ENCODE results near the gene CD2BP2.
"Not testable (repeated sequence)": the region's sequence is repeated elsewhere in the genome, so short reads cannot be mapped to it uniquely, and the experiment has no call there.

Gene CD2BP2

DNA sequence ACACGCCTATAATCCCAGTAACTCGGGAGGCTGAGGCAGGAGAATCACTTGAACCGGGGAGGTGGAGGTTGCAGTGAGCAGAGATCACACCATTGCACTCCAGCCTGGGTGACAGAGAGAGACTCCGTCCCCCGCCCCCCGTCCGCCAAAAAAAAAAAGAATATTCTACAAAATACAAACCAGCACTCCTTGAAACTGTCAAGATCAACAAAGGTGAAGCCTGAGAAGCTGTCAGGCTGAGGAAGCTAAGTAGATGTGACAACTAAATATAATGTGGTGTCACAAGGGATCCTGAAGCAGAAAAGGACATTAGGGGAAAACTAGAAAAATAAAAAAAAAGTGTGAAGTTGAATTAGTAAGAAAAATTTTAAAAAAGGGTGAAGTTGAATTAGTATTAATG is 6.2 kb downstream of the CD2BP2 start:
- no peak for DNase-seq (ENCODE audit: low read depth)
- TF ChIP-seq, protein P1, sequence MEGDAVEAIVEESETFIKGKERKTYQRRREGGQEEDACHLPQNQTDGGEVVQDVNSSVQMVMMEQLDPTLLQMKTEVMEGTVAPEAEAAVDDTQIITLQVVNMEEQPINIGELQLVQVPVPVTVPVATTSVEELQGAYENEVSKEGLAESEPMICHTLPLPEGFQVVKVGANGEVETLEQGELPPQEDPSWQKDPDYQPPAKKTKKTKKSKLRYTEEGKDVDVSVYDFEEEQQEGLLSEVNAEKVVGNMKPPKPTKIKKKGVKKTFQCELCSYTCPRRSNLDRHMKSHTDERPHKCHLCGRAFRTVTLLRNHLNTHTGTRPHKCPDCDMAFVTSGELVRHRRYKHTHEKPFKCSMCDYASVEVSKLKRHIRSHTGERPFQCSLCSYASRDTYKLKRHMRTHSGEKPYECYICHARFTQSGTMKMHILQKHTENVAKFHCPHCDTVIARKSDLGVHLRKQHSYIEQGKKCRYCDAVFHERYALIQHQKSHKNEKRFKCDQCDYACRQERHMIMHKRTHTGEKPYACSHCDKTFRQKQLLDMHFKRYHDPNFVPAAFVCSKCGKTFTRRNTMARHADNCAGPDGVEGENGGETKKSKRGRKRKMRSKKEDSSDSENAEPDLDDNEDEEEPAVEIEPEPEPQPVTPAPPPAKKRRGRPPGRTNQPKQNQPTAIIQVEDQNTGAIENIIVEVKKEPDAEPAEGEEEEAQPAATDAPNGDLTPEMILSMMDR (conservative IDR thresholded peaks at IDR 0.05; ENCODE audit: low read depth, low read length), result no peak

GRCh38 chr16:30348113-30348512 is 7.0 kb downstream of the CD2BP2 start:
- TF ChIP-seq, protein P1 (conservative IDR thresholded peaks at IDR 0.05; ENCODE audit: low read depth, low read length), result no peak
- no peak for DNase-seq (ENCODE audit: low read depth)
- no peak overlapping the region for H3K4me3 ChIP-seq (ENCODE audit: low read depth, low read length)

More for the DNA sequence above, 6.2 kb downstream of the CD2BP2 start:
- no peak overlapping the region for H3K4me3 ChIP-seq (ENCODE audit: low read depth, low read length)

DNA sequence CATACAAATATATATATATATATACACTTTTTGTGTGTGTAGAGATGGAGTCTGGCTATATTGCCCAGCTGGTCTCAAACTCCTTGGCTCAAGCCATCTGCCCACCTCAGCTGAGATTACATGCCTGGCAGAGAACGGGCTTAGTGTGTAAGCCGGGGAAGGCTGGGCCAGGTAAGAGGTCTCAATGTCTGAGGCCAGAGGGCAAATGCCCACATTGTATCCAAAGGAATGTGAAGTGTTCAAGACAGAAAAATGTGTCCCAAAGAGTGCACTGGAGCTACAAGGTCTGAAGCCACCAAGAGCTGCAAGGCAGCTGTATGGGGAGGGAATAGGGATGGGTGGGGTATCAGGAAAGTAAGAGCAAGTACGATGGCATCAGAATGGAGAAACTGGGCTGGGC is 8.8 kb downstream of the CD2BP2 start:
- no peak overlapping the region for H3K4me3 ChIP-seq (ENCODE audit: low read depth, low read length)
- DNase-seq (ENCODE audit: low read depth), result no peak
- TF ChIP-seq, protein P1 (conservative IDR thresholded peaks at IDR 0.05; ENCODE audit: low read depth, low read length), result no peak

DNA sequence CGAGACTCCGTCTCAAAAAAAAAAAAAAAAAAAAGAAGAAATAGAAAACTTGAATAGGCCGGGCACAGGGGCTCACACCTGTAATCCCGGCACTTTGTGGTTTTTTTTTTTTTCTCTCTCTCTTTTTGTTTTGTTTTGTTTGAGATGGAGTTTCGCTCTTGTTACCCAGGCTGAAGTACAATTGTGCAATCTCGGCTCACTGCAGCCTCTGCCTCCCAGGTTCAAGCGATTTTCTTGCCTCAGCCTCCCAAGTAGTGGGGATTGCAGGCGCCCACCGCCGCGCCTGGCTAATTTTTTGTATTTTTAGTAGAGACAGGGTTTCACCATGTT is 11.7 kb downstream of the CD2BP2 start:
- DNase-seq (ENCODE audit: low read depth); H3K4me3 ChIP-seq (ENCODE audit: low read depth, low read length): not testable (repeated sequence)

DNA sequence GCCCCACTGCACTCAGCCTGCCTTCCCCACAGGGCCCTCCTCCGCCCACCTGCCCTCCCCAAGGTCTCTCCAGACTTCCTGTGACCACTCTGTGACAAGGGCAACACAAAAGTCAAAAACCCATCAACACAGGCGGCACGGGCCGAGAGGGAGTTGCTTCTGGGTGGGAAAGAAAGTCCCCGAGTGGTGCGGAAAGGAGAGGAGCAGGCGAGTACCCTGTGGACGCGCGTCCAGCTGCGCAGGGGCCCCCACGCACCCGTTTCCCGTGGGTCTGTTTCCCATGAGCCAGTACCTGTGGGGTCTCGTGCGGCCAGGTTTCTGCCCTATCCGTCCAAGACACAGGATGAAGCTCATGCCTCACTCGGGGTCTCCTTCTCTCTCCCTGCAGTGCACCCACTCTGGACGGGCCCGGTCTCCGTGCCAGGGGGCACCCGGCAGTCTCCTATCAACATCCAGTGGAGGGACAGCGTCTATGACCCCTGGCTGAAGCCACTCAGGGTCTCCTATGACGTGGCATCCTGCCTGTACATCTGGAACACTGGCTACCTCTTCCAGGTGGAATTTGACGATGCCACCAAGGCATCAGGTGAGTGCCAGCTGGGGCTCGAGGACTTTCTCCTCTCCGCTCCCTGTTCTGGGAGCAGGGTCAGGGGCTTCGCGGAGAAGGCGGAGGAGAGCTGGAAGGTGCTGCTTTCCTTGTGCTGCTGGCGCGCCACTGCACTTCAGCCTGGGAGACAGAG is 12.2 kb downstream of the CD2BP2 start:
- TF ChIP-seq, protein P1 (conservative IDR thresholded peaks at IDR 0.05; ENCODE audit: low read depth, low read length), result no peak
- H3K4me3 ChIP-seq (ENCODE audit: low read depth, low read length), result no peak overlapping the region
- DNase-seq (ENCODE audit: low read depth), result no peak

- DNase-seq (ENCODE audit: low read depth), result peak; percentile 51
- H3K4me3 ChIP-seq (ENCODE audit: low read depth, low read length), result not testable (repeated sequence)
- TF ChIP-seq, protein P1 (conservative IDR thresholded peaks at IDR 0.05; ENCODE audit: low read depth, low read length), result peak; percentile 33
Observed at GRCh38 chr16:30341971-30342370, 13.1 kb downstream of the CD2BP2 start.

DNA sequence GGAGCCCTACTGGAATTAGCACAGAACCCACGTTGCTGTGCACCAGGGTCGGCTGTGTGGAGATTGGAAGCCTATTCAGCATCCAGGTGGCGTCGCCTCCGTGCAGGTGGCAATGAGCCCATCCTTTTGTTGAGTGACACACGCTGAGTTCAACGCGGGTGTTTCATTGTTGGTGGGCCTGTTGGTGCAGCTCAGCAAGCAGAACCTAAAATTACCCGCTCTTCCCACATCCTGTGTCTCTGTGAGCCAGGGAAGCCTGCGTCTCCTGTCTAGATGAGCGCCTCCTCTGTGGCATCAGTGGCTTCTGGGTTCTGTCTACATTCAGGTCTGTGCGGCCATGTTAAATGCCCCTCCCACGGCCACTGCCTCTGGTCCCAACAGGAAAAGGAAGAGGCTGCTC is 14.5 kb downstream of the CD2BP2 start:
- TF ChIP-seq, protein P1 (conservative IDR thresholded peaks at IDR 0.05; ENCODE audit: low read depth, low read length), result no peak
- no peak overlapping the region for H3K4me3 ChIP-seq (ENCODE audit: low read depth, low read length)
- DNase-seq (ENCODE audit: low read depth), result no peak

GRCh38 chr16:30338715-30339114 is 16.4 kb downstream of the CD2BP2 start:
- H3K4me3 ChIP-seq (ENCODE audit: low read depth, low read length); DNase-seq (ENCODE audit: low read depth): not testable (repeated sequence)

DNA sequence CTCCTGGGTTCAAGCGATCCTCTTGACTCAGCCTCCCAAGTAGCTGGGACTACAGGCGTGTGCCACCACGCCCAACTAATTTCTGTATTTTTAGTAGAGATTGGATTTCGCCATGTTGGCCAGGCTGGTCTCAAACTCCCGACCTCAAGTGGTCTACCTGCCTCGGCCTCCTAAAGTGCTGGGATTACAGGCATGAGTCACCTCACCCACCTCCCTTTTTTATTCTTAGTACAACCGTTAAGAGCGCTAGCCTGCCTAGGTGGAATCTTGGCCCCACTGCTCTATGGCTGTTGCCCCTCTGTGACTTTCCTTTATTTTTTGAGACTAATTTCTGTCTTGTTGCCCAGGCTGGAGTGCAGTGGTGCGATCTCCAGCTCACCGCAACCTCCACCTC is 17.1 kb downstream of the CD2BP2 start:
- not testable (repeated sequence) for H3K4me3 ChIP-seq (ENCODE audit: low read depth, low read length); DNase-seq (ENCODE audit: low read depth)
